Pons (tissue), 1 donor: Measurements from ENCODE around the gene NCEH1.

Experiments
- DNase-seq: peaks from one replicate; pipeline ENCODE4 v3.0.0-alpha.2; 2016; ENCODE audit warnings: low spot score

The NCEH1 gene

DNA sequence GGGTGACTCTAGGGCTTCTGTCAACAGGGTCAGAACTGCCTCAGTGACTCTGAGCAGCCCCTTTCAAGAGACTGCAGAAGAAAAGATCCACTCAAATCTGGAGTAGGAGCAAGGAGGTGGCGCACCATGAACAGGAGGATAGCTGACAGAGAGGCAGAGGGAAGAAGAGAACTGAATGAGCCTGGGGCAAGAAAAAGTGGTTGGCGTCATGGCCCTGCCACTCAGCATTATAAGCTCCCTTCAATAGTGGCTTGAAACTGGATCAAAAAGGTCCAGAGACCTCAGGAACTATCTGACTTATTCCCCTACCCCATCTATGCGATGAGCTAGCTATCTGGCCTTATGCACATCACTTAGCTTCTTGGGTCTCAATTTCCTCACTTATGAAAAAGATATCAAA lies 66.6 kb downstream of the NCEH1 start:
- no peak for DNase-seq

- no peak for DNase-seq
Observed at GRCh38 chr3:172643506-172644179, 67.2 kb downstream of the NCEH1 start.

- DNase-seq, result no peak
Observed at GRCh38 chr3:172641291-172641690, 69.6 kb downstream of the NCEH1 start.

- no peak for DNase-seq
Observed at GRCh38 chr3:172640751-172641150, 70.1 kb downstream of the NCEH1 start.

GRCh38 chr3:172635588-172635987 lies 75.3 kb downstream of the NCEH1 start:
- no peak for DNase-seq

DNA sequence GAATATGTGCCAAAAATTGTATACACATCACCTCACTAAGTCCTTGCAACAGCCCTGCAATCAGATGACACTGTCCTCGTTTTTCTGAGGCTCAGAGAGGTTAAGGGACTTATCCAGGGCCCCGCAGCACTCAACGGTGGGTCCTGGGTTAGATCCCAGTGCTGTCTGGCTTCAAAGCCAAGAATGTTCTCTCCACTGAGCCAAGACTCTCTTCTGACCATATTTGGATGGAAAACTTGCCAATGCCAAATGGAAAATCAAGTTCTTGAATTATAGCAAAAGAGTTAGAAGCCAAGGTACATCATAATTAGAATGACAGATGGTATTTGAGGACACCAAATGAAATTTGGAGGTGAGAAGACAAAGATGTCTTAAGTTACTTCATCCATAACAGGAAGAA lies 75.9 kb downstream of the NCEH1 start:
- no peak for DNase-seq

- DNase-seq, result no peak
Observed at GRCh38 chr3:172630316-172630715, 80.6 kb downstream of the NCEH1 start.

DNA sequence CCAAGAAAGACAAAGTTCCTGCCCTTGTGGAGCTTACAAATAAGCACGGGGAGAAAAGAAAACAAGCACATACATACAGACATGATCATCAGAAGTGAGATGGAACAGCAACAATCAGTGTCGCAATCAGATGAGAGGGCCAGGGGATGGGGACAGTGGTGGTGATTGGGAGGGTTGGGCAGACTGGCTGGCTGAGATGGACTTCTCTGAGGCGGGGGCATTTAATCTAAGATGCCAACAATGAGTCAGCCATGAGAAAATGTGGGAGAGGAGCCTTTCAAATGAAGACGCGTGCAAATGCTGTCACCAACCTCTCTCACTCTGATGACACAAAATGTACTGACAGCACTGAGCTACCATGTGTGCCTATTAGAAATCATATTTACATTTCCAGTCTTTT lies 81.4 kb downstream of the NCEH1 start:
- no peak for DNase-seq

GRCh38 chr3:172627057-172627809 lies 83.6 kb downstream of the NCEH1 start:
- DNase-seq, result no peak

GRCh38 chr3:172626021-172626640 lies 84.7 kb downstream of the NCEH1 start:
- DNase-seq, result no peak

DNA sequence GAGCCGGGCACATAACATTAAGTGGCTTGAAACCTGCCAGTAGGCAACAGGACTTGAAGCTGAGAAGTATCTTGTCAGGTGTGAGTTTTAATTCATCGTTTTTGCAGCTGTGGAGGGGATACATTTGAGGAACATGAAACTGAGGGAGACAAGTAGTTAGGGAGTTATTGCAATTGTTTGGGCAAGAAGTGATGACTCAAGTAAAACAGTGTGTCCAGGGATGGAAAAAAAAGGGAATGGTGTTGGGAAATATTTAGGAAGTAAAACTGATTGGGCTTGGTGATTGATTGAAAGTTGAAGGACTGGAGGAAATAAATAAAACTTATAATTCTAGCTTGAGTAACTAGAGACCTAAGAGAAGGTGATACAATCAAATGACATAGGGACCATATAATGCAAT lies 85.5 kb downstream of the NCEH1 start:
- DNase-seq, result no peak

GRCh38 chr3:172624999-172625398 lies 85.9 kb downstream of the NCEH1 start:
- no peak for DNase-seq

- DNase-seq, result no peak
Observed at GRCh38 chr3:172622916-172623700, 87.8 kb downstream of the NCEH1 start.

DNA sequence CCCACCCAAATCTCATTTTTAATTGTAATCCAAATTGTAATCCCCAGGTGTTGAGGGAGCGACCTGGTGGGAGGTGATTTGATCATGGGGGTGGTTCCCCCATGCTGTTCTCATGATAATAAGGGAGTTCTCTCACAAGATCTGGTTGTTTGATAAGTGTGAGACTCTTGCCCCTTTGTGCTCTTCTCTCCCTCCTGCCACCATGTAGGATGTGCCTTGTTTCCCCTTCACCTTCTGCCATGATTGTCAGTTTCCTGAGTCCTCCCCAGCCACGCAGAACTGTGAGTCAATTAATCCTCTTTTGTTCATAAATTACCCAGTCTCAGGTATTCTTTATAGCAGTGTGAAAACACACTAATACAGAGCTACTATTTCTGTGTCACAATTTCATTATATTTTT lies 88.7 kb downstream of the NCEH1 start:
- no peak for DNase-seq

- DNase-seq, result no peak
Observed at GRCh38 chr3:172617976-172618375, 92.9 kb downstream of the NCEH1 start.

GRCh38 chr3:172617013-172617706 lies 93.7 kb downstream of the NCEH1 start:
- DNase-seq, result no peak

- DNase-seq, result no peak
Observed at GRCh38 chr3:172616031-172616461, 94.8 kb downstream of the NCEH1 start.

DNA sequence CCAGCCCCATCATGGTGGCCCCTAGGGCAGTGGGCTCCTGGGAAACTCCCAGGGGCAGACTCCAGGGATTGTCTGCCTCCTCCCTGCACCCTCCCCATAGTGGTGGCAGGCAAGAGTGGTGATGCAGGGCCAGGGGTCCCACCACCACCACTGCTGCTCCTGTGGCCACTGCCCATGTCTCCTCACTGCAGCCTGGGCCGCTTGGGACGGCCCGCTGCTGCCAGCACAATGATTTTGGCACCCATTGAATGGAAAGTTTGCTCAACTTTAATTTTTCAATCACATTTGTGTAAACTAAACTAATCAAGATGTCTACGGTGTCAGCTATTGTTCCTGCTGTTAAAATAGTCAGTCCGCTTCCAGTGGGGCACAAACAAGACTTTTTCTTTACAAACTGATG lies 95.6 kb downstream of the NCEH1 start:
- no peak for DNase-seq

GRCh38 chr3:172614340-172615274 lies 96.3 kb downstream of the NCEH1 start:
- DNase-seq, result no peak

DNA sequence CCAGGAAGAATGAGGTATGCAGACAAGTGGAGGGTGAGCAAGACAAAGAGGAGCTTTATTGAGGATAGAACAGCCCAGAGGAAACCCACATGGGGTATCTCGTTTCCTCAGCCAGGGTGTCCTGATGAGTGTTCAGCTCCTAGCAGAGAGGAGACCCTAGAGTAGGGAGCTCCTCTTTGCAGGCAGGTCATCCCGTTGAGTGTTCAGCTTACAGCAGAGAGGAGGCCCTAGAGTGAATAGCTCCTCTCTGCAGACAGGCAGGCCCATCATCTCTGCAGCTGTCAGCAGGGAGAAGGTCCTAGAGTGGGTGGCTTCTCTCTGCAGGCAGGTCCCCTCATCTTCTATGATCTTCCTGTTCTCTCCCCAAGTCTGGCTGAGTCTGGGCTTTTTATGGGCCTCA lies 97.0 kb downstream of the NCEH1 start:
- DNase-seq, result no peak
